OCI-LY1 (cell line): ENCODE measurements around the gene BNIP2.

Experiments used
- EZH2 ChIP-seq: fragments of 200-600 bp; sonication (generic), shearing (Covaris generic); IDR thresholded peaks from 2 replicates; pipeline ENCODE4 v1.8.0; 2017; ENCODE audit warnings: borderline replicate concordance, mixed run types, mild to moderate bottlenecking, antibody characterized with exemption, low read length, moderate library complexity, mixed read lengths
- TF ChIP-seq, protein P1 (sequence below): fragments of 200-600 bp; sonication (generic), shearing (Covaris generic); IDR thresholded peaks from 2 replicates; pipeline ENCODE4 v1.5.1; 2017; ENCODE audit warnings: mild to moderate bottlenecking, antibody characterized with exemption, low read length, moderate library complexity, mixed read lengths

DNA sequence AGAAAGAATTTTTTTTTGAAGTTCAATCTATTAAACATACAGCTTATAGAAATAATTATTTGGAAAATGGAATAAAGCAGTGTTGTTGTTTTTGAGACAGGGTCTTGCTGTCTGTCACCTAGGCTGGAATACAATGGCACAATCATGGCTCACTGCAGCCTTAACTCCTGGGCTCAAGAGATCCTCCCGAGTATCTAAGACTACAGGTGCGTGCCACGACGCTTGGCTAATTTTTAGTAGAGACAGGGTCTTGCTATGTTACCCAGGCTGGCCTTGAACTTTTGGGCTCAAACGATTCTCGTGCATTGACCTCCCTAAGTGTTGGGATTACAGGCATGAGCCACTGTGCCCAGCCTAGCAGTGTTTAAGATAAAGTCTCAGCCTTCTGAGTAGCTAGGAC lies 8.8 kb downstream of the BNIP2 start:
- TF ChIP-seq, protein P1, sequence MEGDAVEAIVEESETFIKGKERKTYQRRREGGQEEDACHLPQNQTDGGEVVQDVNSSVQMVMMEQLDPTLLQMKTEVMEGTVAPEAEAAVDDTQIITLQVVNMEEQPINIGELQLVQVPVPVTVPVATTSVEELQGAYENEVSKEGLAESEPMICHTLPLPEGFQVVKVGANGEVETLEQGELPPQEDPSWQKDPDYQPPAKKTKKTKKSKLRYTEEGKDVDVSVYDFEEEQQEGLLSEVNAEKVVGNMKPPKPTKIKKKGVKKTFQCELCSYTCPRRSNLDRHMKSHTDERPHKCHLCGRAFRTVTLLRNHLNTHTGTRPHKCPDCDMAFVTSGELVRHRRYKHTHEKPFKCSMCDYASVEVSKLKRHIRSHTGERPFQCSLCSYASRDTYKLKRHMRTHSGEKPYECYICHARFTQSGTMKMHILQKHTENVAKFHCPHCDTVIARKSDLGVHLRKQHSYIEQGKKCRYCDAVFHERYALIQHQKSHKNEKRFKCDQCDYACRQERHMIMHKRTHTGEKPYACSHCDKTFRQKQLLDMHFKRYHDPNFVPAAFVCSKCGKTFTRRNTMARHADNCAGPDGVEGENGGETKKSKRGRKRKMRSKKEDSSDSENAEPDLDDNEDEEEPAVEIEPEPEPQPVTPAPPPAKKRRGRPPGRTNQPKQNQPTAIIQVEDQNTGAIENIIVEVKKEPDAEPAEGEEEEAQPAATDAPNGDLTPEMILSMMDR: no peak
- TF ChIP-seq EZH2: no peak
